Stimulated activated naive CD4-positive, alpha-beta T cell treated with Interleukin-2 at 50 U/mL for 16 hours (primary cell): Measurements from ENCODE around the gene SERPINA6.
"Not testable (repeated sequence)": the region's sequence is repeated elsewhere in the genome, so short reads cannot be mapped to it uniquely, and the experiment has no call there.

Experiments used
- DNase-seq: peaks from one replicate; lab custom pipeline; 2025; lab: John Stamatoyannopoulos, UW

The SERPINA6 gene

GRCh38 chr14:94354190-94354589 is 31.1 kb upstream of the SERPINA6 start:
- not testable (repeated sequence) for DNase-seq

- no peak for DNase-seq
These were observed 26.1 kb upstream of the SERPINA6 start for GRCh38 chr14:94349276-94349675.

GRCh38 chr14:94348836-94349235 is 25.7 kb upstream of the SERPINA6 start:
- no peak for DNase-seq

- no peak for DNase-seq
These were observed 23.7 kb upstream of the SERPINA6 start for GRCh38 chr14:94346841-94347240.

GRCh38 chr14:94346065-94346786 is 23.1 kb upstream of the SERPINA6 start:
- DNase-seq, result peak; percentile 81

GRCh38 chr14:94345344-94346064 is 22.4 kb upstream of the SERPINA6 start:
- DNase-seq, result no peak

- DNase-seq, result no peak
These were observed 21.3 kb upstream of the SERPINA6 start for GRCh38 chr14:94344389-94344788.

- no peak for DNase-seq
These were observed 20.3 kb upstream of the SERPINA6 start for GRCh38 chr14:94343238-94344005.

- peak; percentile 17 for DNase-seq
These were observed 19.3 kb upstream of the SERPINA6 start for GRCh38 chr14:94342334-94342934.

GRCh38 chr14:94341656-94342333 is 18.7 kb upstream of the SERPINA6 start:
- no peak for DNase-seq

- no peak for DNase-seq
These were observed 17.4 kb upstream of the SERPINA6 start for GRCh38 chr14:94340533-94340932.

GRCh38 chr14:94338023-94338422 is 14.9 kb upstream of the SERPINA6 start:
- DNase-seq, result no peak

- no peak for DNase-seq
These were observed 14.1 kb upstream of the SERPINA6 start for GRCh38 chr14:94337274-94337673.

GRCh38 chr14:94334872-94335271 is 11.7 kb upstream of the SERPINA6 start:
- no peak for DNase-seq

- no peak for DNase-seq
These were observed 9.5 kb upstream of the SERPINA6 start for GRCh38 chr14:94332587-94332986.

GRCh38 chr14:94332063-94332583 is 9.0 kb upstream of the SERPINA6 start:
- no peak for DNase-seq

GRCh38 chr14:94331462-94331861 is 8.3 kb upstream of the SERPINA6 start:
- DNase-seq, result no peak

- no peak for DNase-seq
These were observed 7.7 kb upstream of the SERPINA6 start for GRCh38 chr14:94330857-94331256.

GRCh38 chr14:94330432-94330831 is 7.3 kb upstream of the SERPINA6 start:
- no peak for DNase-seq

GRCh38 chr14:94329857-94330256 is 6.7 kb upstream of the SERPINA6 start:
- no peak for DNase-seq

- no peak for DNase-seq
These were observed 5.1 kb upstream of the SERPINA6 start for GRCh38 chr14:94328196-94328595.
